ENCODE data around the gene MRPL49. TPM values are rescaled to one million over a fixed set of nuclear protein-coding genes. Genes with fewer than 3 reads are reported as not detected.

Gene MRPL49
- total and polyA plus RNA-seq, 9 of the 15 experiments (the other 6 are each of a cell fraction or from before 2014, with no cell fraction given): 74.3 to 132 (median 91.2) TPM

DNA sequence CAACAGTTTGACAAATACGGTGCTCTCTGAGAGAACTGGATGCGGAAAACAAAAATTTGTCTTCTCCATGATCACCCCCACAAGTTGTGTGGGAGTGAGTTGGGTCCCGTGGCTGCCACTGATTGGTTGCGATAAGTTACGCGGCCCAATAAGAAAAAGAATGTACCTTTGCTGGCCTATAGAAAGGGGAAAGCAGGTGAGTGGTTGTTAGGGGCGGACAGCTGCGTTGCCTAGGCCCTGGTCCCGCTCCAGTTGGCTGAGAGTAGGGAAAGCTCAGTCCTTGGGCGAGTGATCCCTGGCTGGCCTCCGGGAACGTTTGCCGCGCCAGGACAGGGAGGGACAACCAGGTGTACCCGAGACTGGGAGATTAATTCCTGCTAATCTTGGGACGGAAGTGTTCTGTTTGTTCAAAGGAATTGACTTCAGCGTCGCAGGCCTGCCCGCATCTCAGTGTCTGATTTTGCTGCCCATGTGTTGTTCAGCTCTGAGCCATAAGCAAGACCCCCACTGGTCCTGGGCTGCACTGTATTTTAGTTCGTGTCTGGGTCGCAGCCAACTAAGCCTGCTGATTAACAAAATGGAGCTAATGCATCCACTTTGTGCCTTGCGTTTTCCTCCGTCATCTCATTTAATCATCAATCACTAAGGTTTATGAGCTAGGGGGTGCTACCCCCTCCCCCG lies 13.0 kb downstream of the MRPL49 start (continued):
- TF ChIP-seq, protein P1, sequence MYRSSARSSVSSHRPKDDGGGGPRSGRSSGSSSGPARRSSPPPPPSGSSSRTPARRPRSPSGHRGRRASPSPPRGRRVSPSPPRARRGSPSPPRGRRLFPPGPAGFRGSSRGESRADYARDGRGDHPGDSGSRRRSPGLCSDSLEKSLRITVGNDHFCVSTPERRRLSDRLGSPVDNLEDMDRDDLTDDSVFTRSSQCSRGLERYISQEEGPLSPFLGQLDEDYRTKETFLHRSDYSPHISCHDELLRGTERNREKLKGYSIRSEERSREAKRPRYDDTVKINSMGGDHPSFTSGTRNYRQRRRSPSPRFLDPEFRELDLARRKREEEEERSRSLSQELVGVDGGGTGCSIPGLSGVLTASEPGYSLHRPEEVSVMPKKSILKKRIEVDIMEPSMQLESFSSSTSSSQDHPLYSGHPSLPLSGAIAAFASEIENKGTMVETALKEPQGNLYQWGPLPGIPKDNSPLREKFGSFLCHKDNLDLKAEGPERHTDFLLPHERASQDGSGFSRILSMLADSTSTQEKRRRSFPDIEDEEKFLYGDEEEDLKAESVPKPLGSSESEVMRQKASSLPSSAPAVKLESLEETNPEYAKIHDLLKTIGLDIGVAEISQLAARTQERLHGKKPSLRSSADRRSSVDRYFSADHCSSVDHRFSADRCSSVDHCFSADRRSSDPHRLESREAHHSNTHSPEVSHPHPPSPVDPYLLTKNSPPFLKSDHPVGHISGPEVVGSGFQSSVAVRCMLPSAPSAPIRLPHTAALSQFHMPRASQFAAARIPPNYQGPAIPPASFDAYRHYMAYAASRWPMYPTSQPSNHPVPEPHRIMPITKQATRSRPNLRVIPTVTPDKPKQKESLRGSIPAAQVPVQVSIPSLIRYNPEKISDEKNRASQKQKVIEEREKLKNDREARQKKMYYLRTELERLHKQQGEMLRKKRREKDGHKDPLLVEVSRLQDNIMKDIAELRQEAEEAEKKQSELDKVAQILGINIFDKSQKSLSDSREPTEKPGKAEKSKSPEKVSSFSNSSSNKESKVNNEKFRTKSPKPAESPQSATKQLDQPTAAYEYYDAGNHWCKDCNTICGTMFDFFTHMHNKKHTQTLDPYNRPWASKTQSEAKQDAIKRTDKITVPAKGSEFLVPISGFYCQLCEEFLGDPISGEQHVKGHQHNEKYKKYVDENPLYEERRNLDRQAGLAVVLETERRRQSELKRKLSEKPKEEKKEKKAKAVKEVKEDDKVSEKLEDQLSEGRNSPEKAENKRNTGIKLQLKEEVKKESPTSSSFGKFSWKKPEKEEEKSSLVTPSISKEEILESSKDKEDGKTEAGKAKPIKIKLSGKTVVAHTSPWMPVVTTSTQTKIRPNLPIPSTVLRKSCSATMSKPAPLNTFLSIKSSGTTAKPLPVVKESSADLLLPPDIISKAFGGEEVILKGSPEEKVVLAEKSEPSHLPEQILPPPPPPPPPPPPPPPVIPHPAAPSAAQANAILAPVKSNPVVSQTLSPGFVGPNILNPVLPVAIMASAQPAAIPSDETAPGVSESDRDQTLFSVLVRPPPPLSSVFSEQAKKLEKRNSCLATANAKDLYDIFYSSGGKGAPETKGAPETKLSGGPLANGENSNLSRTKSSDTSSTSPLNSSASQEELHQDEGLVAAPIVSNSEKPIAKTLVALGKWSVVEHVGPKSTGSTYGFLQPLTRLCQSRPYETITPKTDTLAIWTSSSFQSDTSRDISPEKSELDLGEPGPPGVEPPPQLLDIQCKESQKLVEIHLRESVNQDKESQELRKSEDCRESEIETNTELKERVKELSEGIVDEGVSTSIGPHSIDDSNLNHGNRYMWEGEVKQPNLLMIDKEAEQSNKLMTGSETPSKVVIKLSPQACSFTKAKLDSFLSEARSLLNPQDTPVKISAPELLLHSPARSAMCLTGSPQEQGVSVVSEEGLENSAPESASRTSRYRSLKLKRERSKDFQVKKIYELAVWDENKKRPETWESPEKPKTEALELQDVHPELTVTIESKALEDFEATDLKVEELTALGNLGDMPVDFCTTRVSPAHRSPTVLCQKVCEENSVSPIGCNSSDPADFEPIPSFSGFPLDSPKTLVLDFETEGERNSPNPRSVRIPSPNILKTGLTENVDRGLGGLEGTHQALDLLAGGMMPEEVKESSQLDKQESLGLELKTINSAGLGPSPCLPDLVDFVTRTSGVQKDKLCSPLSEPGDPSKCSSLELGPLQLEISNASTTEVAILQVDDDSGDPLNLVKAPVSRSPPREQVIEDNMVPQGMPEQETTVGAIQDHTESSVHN (IDR thresholded peaks at IDR 0.05; ENCODE audit: borderline replicate concordance in 1 of 2, low read depth in 1 of 2): no peak
- TF ChIP-seq TARDBP (IDR thresholded peaks at IDR 0.05): no peak
- no peak for TF ChIP-seq ZSCAN29 (IDR thresholded peaks at IDR 0.05)
- TF ChIP-seq FOSL1 (tag; conservative IDR thresholded peaks at IDR 0.05): peak; percentile 42; the same call in 1 of the 2 replicates
- no peak for TF ChIP-seq BRD9 (IDR thresholded peaks at IDR 0.05; ENCODE audit: low read depth, partially characterized antibody)
- no peak for TF ChIP-seq NBN (IDR thresholded peaks at IDR 0.05; ENCODE audit: low read depth)
- TF ChIP-seq HDAC8 (tag; IDR thresholded peaks at IDR 0.05): no peak
- TF ChIP-seq EGR1 (conservative IDR thresholded peaks at IDR 0.05): peak; percentile 84
- TF ChIP-seq ZNF24 (IDR thresholded peaks at IDR 0.05): peak; percentile 20; the same call in 1 of the 2 replicates
- no peak for TF ChIP-seq NRF1 (conservative IDR thresholded peaks at IDR 0.05 in 1 of 2, IDR thresholded peaks at IDR 0.05 in 1 of 2)
- no peak for TF ChIP-seq YY1 (IDR thresholded peaks at IDR 0.05; ENCODE audit: borderline replicate concordance in 1 of 3, control insufficient read depth in 1 of 3, extremely low read depth in 1 of 3, insufficient read depth in 3 of 3, insufficient read length in 1 of 3, insufficient replicate concordance in 2 of 3, low read depth in 1 of 3, low read length in 2 of 3)
- TF ChIP-seq ESRRB (CRISPR knock-in tag; IDR thresholded peaks at IDR 0.05; ENCODE audit: borderline replicate concordance): 0 out of 2 replicates have a peak, but pooled peaks have one; percentile 19
- no peak for TF ChIP-seq RBM39 (optimal IDR thresholded peaks at IDR 0.05; ENCODE audit: low read depth, low read length)
- TF ChIP-seq, protein P2, sequence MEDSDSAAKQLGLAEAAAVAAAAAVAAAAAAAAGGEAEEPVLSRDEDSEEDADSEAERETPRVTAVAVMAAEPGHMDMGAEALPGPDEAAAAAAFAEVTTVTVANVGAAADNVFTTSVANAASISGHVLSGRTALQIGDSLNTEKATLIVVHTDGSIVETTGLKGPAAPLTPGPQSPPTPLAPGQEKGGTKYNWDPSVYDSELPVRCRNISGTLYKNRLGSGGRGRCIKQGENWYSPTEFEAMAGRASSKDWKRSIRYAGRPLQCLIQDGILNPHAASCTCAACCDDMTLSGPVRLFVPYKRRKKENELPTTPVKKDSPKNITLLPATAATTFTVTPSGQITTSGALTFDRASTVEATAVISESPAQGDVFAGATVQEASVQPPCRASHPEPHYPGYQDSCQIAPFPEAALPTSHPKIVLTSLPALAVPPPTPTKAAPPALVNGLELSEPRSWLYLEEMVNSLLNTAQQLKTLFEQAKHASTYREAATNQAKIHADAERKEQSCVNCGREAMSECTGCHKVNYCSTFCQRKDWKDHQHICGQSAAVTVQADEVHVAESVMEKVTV (CRISPR knock-in tag; IDR thresholded peaks at IDR 0.05): no peak
- peak; percentile 18; the same call in 1 of the 2 replicates for TF ChIP-seq ETV5 (CRISPR knock-in tag; IDR thresholded peaks at IDR 0.05; ENCODE audit: low read depth)
- TF ChIP-seq POLR2H (tag; IDR thresholded peaks at IDR 0.05; ENCODE audit: low read depth): peak; percentile 71
- 0 out of 2 replicates have a peak, but pooled peaks have one; percentile 1 for TF ChIP-seq SMC3 (conservative IDR thresholded peaks at IDR 0.05; ENCODE audit: insufficient read depth, low read depth, low read length)
- peak; percentile 92 for TF ChIP-seq ASH1L (IDR thresholded peaks at IDR 0.05; ENCODE audit: borderline replicate concordance, low read depth, partially characterized antibody)
